BE2C (cell line): ENCODE data around the gene HIF1A.

ENCODE experiments used
- DNase-seq: peaks from one replicate; pipeline ENCODE4 v3.0.0-alpha.2; 2020
- H3K27me3 ChIP-seq: fragments of 250-450 bp; sonication (Bioruptor Pico); 2 replicates; pipeline ENCODE4 v1.5.1; 2020; ENCODE audit warnings: mild to moderate bottlenecking
- H3K36me3 ChIP-seq: fragments of 250-450 bp; sonication (Bioruptor Pico); 2 replicates; pipeline ENCODE4 v1.5.1; 2020; ENCODE audit warnings: mild to moderate bottlenecking
- H3K4me1 ChIP-seq: fragments of 250-450 bp; sonication (Bioruptor Pico); 2 replicates; pipeline ENCODE4 v1.5.1; 2020
- H3K4me3 ChIP-seq: 2 replicates; pipeline ENCODE4 v1.5.1; 2011; ENCODE audit warnings: low read depth, low read length
- H3K9me3 ChIP-seq: fragments of 250-450 bp; sonication (Bioruptor Pico); 2 replicates; pipeline ENCODE4 v1.5.1; 2020
- CTCF ChIP-seq: IDR thresholded peaks from 2 replicates; pipeline ENCODE4 v1.5.1; 2012; ENCODE audit warnings: mild to moderate bottlenecking, low read depth, low read length

The HIF1A gene

GRCh38 chr14:61694039-61694438, 1.3 kb upstream of the HIF1A start:
- peaks cover 5% of the 10 kb centered on the region for H3K4me1 ChIP-seq
- TF ChIP-seq CTCF: no peak
- H3K36me3 ChIP-seq: no peaks in the 10 kb centered on the region
- no peak for DNase-seq
- H3K27me3 ChIP-seq: no peaks in the 10 kb centered on the region
- no peak overlapping the region for H3K4me3 ChIP-seq
- H3K9me3 ChIP-seq: no peaks in the 10 kb centered on the region

- Histone ChIP-seq H3K36me3 (no peaks in the 10 kb centered on the region), H3K9me3 (no peaks in the 10 kb centered on the region), H3K4me1 (peaks cover 6% of the 10 kb centered on the region), H3K4me3 (peak overlapping the region; percentile 92), H3K27me3 (no peaks in the 10 kb centered on the region)
- TF ChIP-seq CTCF: no peak
- DNase-seq: peak; percentile 71
These were observed 598 bp downstream of the HIF1A start for GRCh38 chr14:61695695-61696527.

- no peaks in the 10 kb centered on the region for H3K27me3 ChIP-seq
- no peak for DNase-seq
- peaks cover 4% of the 10 kb centered on the region; the same call in 1 of the 2 replicates for H3K4me1 ChIP-seq
- H3K36me3 ChIP-seq: no peaks in the 10 kb centered on the region
- no peak for TF ChIP-seq CTCF
- H3K4me3 ChIP-seq: peak overlapping the region; percentile 92
- H3K9me3 ChIP-seq: no peaks in the 10 kb centered on the region
These were observed 1.5 kb downstream of the HIF1A start for GRCh38 chr14:61696753-61697318.

- Histone ChIP-seq H3K9me3 (no peaks in the 10 kb centered on the region), H3K27me3 (no peaks in the 10 kb centered on the region), H3K36me3 (no peaks in the 10 kb centered on the region), H3K4me3 (peak overlapping the region; percentile 92), H3K4me1 (peaks cover 8% of the 10 kb centered on the region)
- DNase-seq: no peak
- no peak for TF ChIP-seq CTCF
These were observed 3.1 kb downstream of the HIF1A start for GRCh38 chr14:61698206-61698980.

- TF ChIP-seq CTCF: no peak
- DNase-seq: no peak
- H3K36me3 ChIP-seq: no peaks in the 10 kb centered on the region
- peak overlapping the region; percentile 92 for H3K4me3 ChIP-seq
- H3K27me3 ChIP-seq: no peaks in the 10 kb centered on the region
- no peaks in the 10 kb centered on the region for H3K9me3 ChIP-seq
- H3K4me1 ChIP-seq: peaks cover 8% of the 10 kb centered on the region
These were observed 3.7 kb downstream of the HIF1A start for GRCh38 chr14:61699027-61699426.
